Measurements from ENCODE around the gene CD63.

CD63 gene

DNA sequence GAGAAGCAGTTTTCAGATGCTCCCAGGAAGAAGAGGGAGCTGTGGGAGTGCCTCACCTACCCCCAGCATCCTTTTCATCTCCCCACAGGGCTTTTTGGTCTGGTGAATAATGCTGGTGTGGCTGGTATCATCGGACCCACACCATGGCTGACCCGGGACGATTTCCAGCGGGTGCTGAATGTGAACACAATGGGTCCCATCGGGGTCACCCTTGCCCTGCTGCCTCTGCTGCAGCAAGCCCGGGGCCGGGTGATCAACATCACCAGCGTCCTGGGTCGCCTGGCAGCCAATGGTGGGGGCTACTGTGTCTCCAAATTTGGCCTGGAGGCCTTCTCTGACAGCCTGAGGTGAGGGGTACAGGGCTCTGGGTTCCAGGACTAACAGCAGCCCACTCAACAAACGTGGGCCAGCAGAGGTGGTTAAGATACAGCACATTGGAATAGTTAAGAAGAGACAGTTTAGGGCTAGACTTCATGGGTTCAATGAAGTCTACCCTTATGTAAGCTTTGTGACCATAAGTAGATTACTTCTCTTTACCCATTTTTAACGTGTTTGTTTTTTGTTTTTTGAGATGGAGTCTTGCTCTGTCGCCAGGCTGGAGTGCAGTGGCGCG, 7.1 kb downstream of the CD63 start:
- ChIA-PET CTCF (interaction anchor here (0.6 to 7.0 kb wide), 8 partner anchors 8 to 319 kb away, joined by 3 to 127 read pairs (median 6); partner anchors contain the start of gene ITGA7), POLR2A (no interaction called here)
- Histone ChIP-seq H3K4me3 (ENCODE audit: low read depth, low read length) (no peak overlapping the region), H3K9me3 (ENCODE audit: control insufficient read depth, insufficient read depth, low read depth, low read length) (no peaks in the 10 kb centered on the region), H3K27ac (ENCODE audit: extremely low read depth, low read depth, low read length) (no peak overlapping the region), H3K36me3 (ENCODE audit: control insufficient read depth in 2 of 2, insufficient read depth in 1 of 2, low read length in 2 of 2) (peaks cover 12 to 61% of the 10 kb centered on the region in 2 experiments), H3K4me1 (ENCODE audit: control insufficient read depth, insufficient read depth, low read length) (peaks cover 13% of the 10 kb centered on the region; the same call in 1 of the 2 replicates)
- TF ChIP-seq GLIS2 (tag by site-specific recombination; IDR thresholded peaks at IDR 0.05) (0 out of 2 replicates have a peak, but pooled peaks have one; percentile 7), ZNF677 (tag by site-specific recombination; IDR thresholded peaks at IDR 0.05) (no peak)

DNA sequence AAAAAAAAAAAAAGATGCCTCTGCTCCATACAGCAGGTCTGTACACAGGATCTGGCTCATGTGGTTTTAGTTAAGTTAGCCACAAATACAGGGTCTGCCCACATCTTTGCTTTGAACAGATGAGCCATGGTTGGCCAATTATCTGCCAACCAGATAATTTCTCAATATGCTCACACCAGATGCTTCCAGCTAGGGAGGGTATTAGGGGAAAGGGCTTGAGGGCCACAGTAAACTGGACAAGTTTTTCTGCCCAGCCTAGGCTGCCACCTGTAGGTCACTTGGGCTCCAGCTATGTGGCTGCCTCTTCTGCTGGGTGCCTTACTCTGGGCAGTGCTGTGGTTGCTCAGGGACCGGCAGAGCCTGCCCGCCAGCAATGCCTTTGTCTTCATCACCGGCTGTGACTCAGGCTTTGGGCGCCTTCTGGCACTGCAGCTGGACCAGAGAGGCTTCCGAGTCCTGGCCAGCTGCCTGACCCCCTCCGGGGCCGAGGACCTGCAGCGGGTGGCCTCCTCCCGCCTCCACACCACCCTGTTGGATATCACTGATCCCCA, 7.8 kb downstream of the CD63 start:
- CTCF ChIA-PET = interaction anchor here (0.6 to 7.0 kb wide), 11 partner anchors 9 to 105 kb away, joined by 3 to 127 read pairs (median 5); partner anchors contain the start of gene ITGA7
- Histone ChIP-seq H3K4me1 (ENCODE audit: control insufficient read depth, insufficient read depth, low read length) (peaks cover 13% of the 10 kb centered on the region; the same call in 1 of the 2 replicates), H3K4me3 (ENCODE audit: low read depth, low read length) (no peak overlapping the region), H3K9me3 (ENCODE audit: control insufficient read depth, insufficient read depth, low read depth, low read length) (no peaks in the 10 kb centered on the region), H3K27ac (ENCODE audit: extremely low read depth, low read depth, low read length) (no peak overlapping the region), H3K36me3 (ENCODE audit: control insufficient read depth in 2 of 2, insufficient read depth in 1 of 2, low read length in 2 of 2) (peaks cover 6 to 54% of the 10 kb centered on the region in 2 experiments)
- POLR2A ChIA-PET = interaction anchor here (0.7 to 1.7 kb wide), 3 partner anchors 8 to 20 kb away, joined by 3 to 7 read pairs (median 4); partner anchors contain the start of gene CD63
- no peak for TF ChIP-seq ZNF302 (tag by site-specific recombination; IDR thresholded peaks at IDR 0.05; ENCODE audit: low read depth)
- TF ChIP-seq, protein P1, sequence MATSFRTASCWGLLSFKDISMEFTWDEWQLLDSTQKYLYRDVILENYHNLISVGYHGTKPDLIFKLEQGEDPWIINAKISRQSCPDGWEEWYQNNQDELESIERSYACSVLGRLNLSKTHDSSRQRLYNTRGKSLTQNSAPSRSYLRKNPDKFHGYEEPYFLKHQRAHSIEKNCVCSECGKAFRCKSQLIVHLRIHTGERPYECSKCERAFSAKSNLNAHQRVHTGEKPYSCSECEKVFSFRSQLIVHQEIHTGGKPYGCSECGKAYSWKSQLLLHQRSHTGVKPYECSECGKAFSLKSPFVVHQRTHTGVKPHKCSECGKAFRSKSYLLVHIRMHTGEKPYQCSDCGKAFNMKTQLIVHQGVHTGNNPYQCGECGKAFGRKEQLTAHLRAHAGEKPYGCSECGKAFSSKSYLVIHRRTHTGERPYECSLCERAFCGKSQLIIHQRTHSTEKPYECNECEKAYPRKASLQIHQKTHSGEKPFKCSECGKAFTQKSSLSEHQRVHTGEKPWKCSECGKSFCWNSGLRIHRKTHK (tag by site-specific recombination; IDR thresholded peaks at IDR 0.05) = no peak
- TF ChIP-seq ZFP41 (tag by site-specific recombination; IDR thresholded peaks at IDR 0.05; ENCODE audit: borderline replicate concordance) = no peak
- no peak for TF ChIP-seq ZNF501 (tag by site-specific recombination; IDR thresholded peaks at IDR 0.05)
- TF ChIP-seq SCRT2 (tag by site-specific recombination; IDR thresholded peaks at IDR 0.05) = peak; percentile 75
- TF ChIP-seq, protein P2, sequence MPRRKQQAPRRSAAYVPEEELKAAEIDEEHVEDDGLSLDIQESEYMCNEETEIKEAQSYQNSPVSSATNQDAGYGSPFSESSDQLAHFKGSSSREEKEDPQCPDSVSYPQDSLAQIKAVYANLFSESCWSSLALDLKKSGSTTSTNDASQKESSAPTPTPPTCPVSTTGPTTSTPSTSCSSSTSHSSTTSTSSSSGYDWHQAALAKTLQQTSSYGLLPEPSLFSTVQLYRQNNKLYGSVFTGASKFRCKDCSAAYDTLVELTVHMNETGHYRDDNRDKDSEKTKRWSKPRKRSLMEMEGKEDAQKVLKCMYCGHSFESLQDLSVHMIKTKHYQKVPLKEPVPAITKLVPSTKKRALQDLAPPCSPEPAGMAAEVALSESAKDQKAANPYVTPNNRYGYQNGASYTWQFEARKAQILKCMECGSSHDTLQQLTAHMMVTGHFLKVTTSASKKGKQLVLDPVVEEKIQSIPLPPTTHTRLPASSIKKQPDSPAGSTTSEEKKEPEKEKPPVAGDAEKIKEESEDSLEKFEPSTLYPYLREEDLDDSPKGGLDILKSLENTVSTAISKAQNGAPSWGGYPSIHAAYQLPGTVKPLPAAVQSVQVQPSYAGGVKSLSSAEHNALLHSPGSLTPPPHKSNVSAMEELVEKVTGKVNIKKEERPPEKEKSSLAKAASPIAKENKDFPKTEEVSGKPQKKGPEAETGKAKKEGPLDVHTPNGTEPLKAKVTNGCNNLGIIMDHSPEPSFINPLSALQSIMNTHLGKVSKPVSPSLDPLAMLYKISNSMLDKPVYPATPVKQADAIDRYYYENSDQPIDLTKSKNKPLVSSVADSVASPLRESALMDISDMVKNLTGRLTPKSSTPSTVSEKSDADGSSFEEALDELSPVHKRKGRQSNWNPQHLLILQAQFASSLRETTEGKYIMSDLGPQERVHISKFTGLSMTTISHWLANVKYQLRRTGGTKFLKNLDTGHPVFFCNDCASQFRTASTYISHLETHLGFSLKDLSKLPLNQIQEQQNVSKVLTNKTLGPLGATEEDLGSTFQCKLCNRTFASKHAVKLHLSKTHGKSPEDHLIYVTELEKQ (tag by site-specific recombination; IDR thresholded peaks at IDR 0.05; ENCODE audit: borderline replicate concordance) = no peak
- TF ChIP-seq ZNF366 (tag by site-specific recombination; conservative IDR thresholded peaks at IDR 0.05) = no peak
- TF ChIP-seq GLIS2 (tag by site-specific recombination; IDR thresholded peaks at IDR 0.05) = peak; percentile 26; the same call in 1 of the 2 replicates
- TF ChIP-seq ZXDB (tag by site-specific recombination; IDR thresholded peaks at IDR 0.05) = no peak
- no peak for TF ChIP-seq ZNF404 (tag by site-specific recombination; IDR thresholded peaks at IDR 0.05)
- no peak for TF ChIP-seq ZNF423 (tag by site-specific recombination; IDR thresholded peaks at IDR 0.05)
- no peak for TF ChIP-seq ZNF184 (tag by site-specific recombination; IDR thresholded peaks at IDR 0.05)
- TF ChIP-seq RBAK (tag by site-specific recombination; IDR thresholded peaks at IDR 0.05) = no peak
- TF ChIP-seq, protein P3, sequence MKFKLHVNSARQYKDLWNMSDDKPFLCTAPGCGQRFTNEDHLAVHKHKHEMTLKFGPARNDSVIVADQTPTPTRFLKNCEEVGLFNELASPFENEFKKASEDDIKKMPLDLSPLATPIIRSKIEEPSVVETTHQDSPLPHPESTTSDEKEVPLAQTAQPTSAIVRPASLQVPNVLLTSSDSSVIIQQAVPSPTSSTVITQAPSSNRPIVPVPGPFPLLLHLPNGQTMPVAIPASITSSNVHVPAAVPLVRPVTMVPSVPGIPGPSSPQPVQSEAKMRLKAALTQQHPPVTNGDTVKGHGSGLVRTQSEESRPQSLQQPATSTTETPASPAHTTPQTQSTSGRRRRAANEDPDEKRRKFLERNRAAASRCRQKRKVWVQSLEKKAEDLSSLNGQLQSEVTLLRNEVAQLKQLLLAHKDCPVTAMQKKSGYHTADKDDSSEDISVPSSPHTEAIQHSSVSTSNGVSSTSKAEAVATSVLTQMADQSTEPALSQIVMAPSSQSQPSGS (tag by site-specific recombination; IDR thresholded peaks at IDR 0.05; ENCODE audit: low read depth) = no peak
- TF ChIP-seq, protein P4, sequence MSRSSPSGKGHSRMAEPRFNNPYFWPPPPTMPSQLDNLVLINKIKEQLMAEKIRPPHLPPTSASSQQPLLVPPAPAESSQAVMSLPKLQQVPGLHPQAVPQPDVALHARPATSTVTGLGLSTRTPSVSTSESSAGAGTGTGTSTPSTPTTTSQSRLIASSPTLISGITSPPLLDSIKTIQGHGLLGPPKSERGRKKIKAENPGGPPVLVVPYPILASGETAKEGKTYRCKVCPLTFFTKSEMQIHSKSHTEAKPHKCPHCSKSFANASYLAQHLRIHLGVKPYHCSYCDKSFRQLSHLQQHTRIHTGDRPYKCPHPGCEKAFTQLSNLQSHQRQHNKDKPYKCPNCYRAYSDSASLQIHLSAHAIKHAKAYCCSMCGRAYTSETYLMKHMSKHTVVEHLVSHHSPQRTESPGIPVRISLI (tag by site-specific recombination; IDR thresholded peaks at IDR 0.05) = peak; percentile 83
- no peak for TF ChIP-seq ZNF677 (tag by site-specific recombination; IDR thresholded peaks at IDR 0.05)
- no peak for TF ChIP-seq ZNF433 (tag by site-specific recombination; IDR thresholded peaks at IDR 0.05; ENCODE audit: low read depth)
- no peak for TF ChIP-seq ZNF76 (tag by site-specific recombination; IDR thresholded peaks at IDR 0.05; ENCODE audit: borderline replicate concordance, low read depth)
- no peak for TF ChIP-seq GLI4 (tag by site-specific recombination; IDR thresholded peaks at IDR 0.05)
- no peak for TF ChIP-seq ZSCAN23 (tag by site-specific recombination; IDR thresholded peaks at IDR 0.05)
- TF ChIP-seq, protein P5, sequence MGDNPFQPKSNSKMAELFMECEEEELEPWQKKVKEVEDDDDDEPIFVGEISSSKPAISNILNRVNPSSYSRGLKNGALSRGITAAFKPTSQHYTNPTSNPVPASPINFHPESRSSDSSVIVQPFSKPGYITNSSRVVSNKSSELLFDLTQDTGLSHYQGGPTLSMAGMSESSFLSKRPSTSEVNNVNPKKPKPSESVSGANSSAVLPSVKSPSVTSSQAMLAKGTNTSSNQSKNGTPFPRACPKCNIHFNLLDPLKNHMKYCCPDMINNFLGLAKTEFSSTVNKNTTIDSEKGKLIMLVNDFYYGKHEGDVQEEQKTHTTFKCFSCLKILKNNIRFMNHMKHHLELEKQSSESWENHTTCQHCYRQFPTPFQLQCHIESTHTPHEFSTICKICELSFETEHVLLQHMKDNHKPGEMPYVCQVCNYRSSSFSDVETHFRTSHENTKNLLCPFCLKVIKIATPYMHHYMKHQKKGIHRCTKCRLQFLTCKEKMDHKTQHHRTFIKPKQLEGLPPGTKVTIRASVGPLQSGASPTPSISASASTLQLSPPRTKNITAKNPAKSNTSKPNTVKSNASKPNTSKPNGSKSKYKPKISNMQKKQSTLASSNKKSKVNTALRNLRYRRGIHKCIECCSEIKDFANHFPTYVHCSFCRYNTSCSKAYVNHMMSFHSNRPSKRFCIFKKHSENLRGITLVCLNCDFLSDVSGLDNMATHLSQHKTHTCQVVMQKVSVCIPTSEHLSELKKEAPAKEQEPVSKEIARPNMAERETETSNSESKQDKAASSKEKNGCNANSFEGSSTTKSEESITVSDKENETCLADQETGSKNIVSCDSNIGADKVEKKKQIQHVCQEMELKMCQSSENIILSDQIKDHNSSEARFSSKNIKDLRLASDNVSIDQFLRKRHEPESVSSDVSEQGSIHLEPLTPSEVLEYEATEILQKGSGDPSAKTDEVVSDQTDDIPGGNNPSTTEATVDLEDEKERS (tag by site-specific recombination; IDR thresholded peaks at IDR 0.05) = no peak
- peak; percentile 36 for TF ChIP-seq ZNF335 (tag by site-specific recombination; conservative IDR thresholded peaks at IDR 0.05)
- TF ChIP-seq ZNF146 (tag by site-specific recombination; IDR thresholded peaks at IDR 0.05) = no peak
